ENCODE results near the gene DDX3X. TPM values are rescaled to one million over a fixed set of nuclear protein-coding genes. Genes with fewer than 3 reads are reported as not detected.
A peak's percentile ranks its signal among the peaks of the same experiment; 100 is the strongest.

DDX3X gene
- polyA plus RNA-seq, 1 of the 3 experiments (the other 2 are of a cell fraction), result 30.9 TPM

- under 1% methylated on average over 30 of the region's 64 CpGs for WGBS (ENCODE audit: low lambda C conversion rate)
- DNase-seq, result peak; percentile 94
- no peaks in the 10 kb centered on the region for H3K9me2 ChIP-seq
- peak overlapping the region; percentile 100 for H3K9ac ChIP-seq
- peak overlapping the region; percentile 99 to 100 for H3K4me3 ChIP-seq (ENCODE audit: low read depth in 2 of 2, low read length in 1 of 2)
- H3K36me3 ChIP-seq (replicated peaks in 1 of 2; ENCODE audit: control insufficient read depth in 1 of 2, insufficient read depth in 2 of 2, low read length in 1 of 2), result peaks cover 8 to 9% of the 10 kb centered on the region in 2 experiments
- H3K4me2 ChIP-seq, result peak overlapping the region; percentile 84
- peaks cover 32% of the 10 kb centered on the region for H4K20me1 ChIP-seq (ENCODE audit: insufficient read depth)
- H2AFZ ChIP-seq (ENCODE audit: low read depth), result peak overlapping the region; percentile 96
- peaks cover 0 to 24% of the 10 kb centered on the region in 2 experiments; a peak in 3 of 4 replicates for H3K4me1 ChIP-seq (ENCODE audit: control insufficient read depth in 1 of 2, insufficient read depth in 2 of 2, low read depth in 1 of 2, low read length in 1 of 2)
- no peaks in the 10 kb centered on the region for H3K27me3 ChIP-seq (ENCODE audit: insufficient read depth)
- ChIA-PET POLR2A (interaction anchor here (0.7 to 1.3 kb wide), 2 partner anchors 58 to 247 kb away, joined by 4 to 10 read pairs; no protein-coding TSS in a partner anchor), CTCF (no interaction called here)
- peaks cover 12% of the 10 kb centered on the region for H3F3A ChIP-seq (replicated peaks; ENCODE audit: insufficient read depth)
- no peaks in the 10 kb centered on the region for H3K9me3 ChIP-seq
- TF ChIP-seq RCOR1 (IDR thresholded peaks at IDR 0.05; ENCODE audit: low read length), result no peak
- peak; percentile 52; the same call in 1 of the 2 replicates for TF ChIP-seq TAF1 (IDR thresholded peaks at IDR 0.05; ENCODE audit: borderline replicate concordance, low read depth, low read length)
- TF ChIP-seq YY1 (IDR thresholded peaks at IDR 0.05; ENCODE audit: low read depth), result peak; percentile 93
- TF ChIP-seq SIN3A (IDR thresholded peaks at IDR 0.05; ENCODE audit: borderline replicate concordance, low read depth, low read length), result peak; percentile 58; the same call in 1 of the 2 replicates
- 0 out of 2 replicates have a peak, but pooled peaks have one; percentile 6 for TF ChIP-seq NFIC (IDR thresholded peaks at IDR 0.05; ENCODE audit: borderline replicate concordance)
- TF ChIP-seq EP300 (IDR thresholded peaks at IDR 0.05; ENCODE audit: borderline replicate concordance in 1 of 2, low read depth in 1 of 2, low read length in 1 of 2), result no peak
- TF ChIP-seq NRF1 (IDR thresholded peaks at IDR 0.05; ENCODE audit: low read depth, low read length), result peak; percentile 59
- TF ChIP-seq, protein P1, sequence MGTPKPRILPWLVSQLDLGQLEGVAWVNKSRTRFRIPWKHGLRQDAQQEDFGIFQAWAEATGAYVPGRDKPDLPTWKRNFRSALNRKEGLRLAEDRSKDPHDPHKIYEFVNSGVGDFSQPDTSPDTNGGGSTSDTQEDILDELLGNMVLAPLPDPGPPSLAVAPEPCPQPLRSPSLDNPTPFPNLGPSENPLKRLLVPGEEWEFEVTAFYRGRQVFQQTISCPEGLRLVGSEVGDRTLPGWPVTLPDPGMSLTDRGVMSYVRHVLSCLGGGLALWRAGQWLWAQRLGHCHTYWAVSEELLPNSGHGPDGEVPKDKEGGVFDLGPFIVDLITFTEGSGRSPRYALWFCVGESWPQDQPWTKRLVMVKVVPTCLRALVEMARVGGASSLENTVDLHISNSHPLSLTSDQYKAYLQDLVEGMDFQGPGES (IDR thresholded peaks at IDR 0.05; ENCODE audit: low read depth, low read length), result no peak
- peak; percentile 93 for TF ChIP-seq RFX5 (IDR thresholded peaks at IDR 0.05; ENCODE audit: low read length)
- TF ChIP-seq TEAD4 (IDR thresholded peaks at IDR 0.05; ENCODE audit: borderline replicate concordance, insufficient read depth), result peak; percentile 29; the same call in 1 of the 2 replicates
- TF ChIP-seq, protein P2, sequence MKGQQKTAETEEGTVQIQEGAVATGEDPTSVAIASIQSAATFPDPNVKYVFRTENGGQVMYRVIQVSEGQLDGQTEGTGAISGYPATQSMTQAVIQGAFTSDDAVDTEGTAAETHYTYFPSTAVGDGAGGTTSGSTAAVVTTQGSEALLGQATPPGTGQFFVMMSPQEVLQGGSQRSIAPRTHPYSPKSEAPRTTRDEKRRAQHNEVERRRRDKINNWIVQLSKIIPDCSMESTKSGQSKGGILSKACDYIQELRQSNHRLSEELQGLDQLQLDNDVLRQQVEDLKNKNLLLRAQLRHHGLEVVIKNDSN (IDR thresholded peaks at IDR 0.05; ENCODE audit: borderline replicate concordance, low read depth), result peak; percentile 96
- no peak for TF ChIP-seq EZH2phosphoT487 (IDR thresholded peaks at IDR 0.05; ENCODE audit: borderline replicate concordance, low read depth)
- TF ChIP-seq FOXM1 (IDR thresholded peaks at IDR 0.05; ENCODE audit: low read depth), result no peak
- peak; percentile 62; the same call in 1 of the 2 replicates for TF ChIP-seq POLR2AphosphoS5 (IDR thresholded peaks at IDR 0.05; ENCODE audit: low read depth, low read length)
- peak; percentile 39; the same call in 1 of the 2 replicates for TF ChIP-seq ELF1 (IDR thresholded peaks at IDR 0.05)
- TF ChIP-seq, protein P3, sequence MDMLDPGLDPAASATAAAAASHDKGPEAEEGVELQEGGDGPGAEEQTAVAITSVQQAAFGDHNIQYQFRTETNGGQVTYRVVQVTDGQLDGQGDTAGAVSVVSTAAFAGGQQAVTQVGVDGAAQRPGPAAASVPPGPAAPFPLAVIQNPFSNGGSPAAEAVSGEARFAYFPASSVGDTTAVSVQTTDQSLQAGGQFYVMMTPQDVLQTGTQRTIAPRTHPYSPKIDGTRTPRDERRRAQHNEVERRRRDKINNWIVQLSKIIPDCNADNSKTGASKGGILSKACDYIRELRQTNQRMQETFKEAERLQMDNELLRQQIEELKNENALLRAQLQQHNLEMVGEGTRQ (IDR thresholded peaks at IDR 0.05; ENCODE audit: borderline replicate concordance, low read depth, low read length), result peak; percentile 74
- TF ChIP-seq MXI1 (IDR thresholded peaks at IDR 0.05; ENCODE audit: low read depth, low read length), result peak; percentile 75
- peak; percentile 99 for TF ChIP-seq MAX (IDR thresholded peaks at IDR 0.05; ENCODE audit: low read depth)
- H3K79me2 ChIP-seq (ENCODE audit: insufficient read depth), result peaks cover 42% of the 10 kb centered on the region
- H3K27ac ChIP-seq (ENCODE audit: low read depth in 2 of 2, low read length in 1 of 2), result peak overlapping the region; percentile 97 to 99
Observed at GRCh38 chrX:41333003-41333743, 789 bp upstream of the DDX3X start.
